ENCODE data around the gene F5. TPM values are rescaled to one million over a fixed set of nuclear protein-coding genes. Genes with fewer than 3 reads are reported as not detected.

F5 gene
- total and polyA plus RNA-seq, 2 of the 13 experiments (the other 11 are each of a cell fraction or from before 2014, with no cell fraction given): 38.3 to 64.0 TPM

- TF ChIP-seq THAP7 (CRISPR knock-in tag; IDR thresholded peaks at IDR 0.05) (no peak), BCL3 (CRISPR knock-in tag; IDR thresholded peaks at IDR 0.05) (no peak), ZNF619 (CRISPR knock-in tag; IDR thresholded peaks at IDR 0.05) (no peak), PAWR (CRISPR knock-in tag; IDR thresholded peaks at IDR 0.05; ENCODE audit: borderline replicate concordance) (no peak), USF2 (IDR thresholded peaks at IDR 0.05; ENCODE audit: low read depth, low read length) (no peak), USF2 (CRISPR knock-in tag; IDR thresholded peaks at IDR 0.05; ENCODE audit: borderline replicate concordance) (no peak), MAFK (conservative IDR thresholded peaks at IDR 0.05 in 1 of 2, IDR thresholded peaks at IDR 0.05 in 1 of 2; ENCODE audit: low read length in 2 of 2) (no peak), ZFP1 (CRISPR knock-in tag; IDR thresholded peaks at IDR 0.05) (no peak), NPAS2 (CRISPR knock-in tag; IDR thresholded peaks at IDR 0.05; ENCODE audit: borderline replicate concordance) (no peak), NR2F1 (CRISPR knock-in tag; IDR thresholded peaks at IDR 0.05) (peak; percentile 65 to 93; a peak in 3 of 4 replicates), NRL (CRISPR knock-in tag; IDR thresholded peaks at IDR 0.05; ENCODE audit: borderline replicate concordance) (no peak), ZNF784 (CRISPR knock-in tag; IDR thresholded peaks at IDR 0.05; ENCODE audit: borderline replicate concordance) (no peak), RAD21 (CRISPR knock-in tag; IDR thresholded peaks at IDR 0.05) (peak; percentile 36; the same call in 1 of the 2 replicates), ZNF672 (CRISPR knock-in tag; IDR thresholded peaks at IDR 0.05) (no peak), TFAP4 (IDR thresholded peaks at IDR 0.05; ENCODE audit: borderline replicate concordance, low read depth) (no peak), HNRNPLL (IDR thresholded peaks at IDR 0.05; ENCODE audit: low read depth, low read length, poor library complexity, severe bottlenecking) (no peak), ZNF652 (CRISPR knock-in tag; IDR thresholded peaks at IDR 0.05; ENCODE audit: borderline replicate concordance, low read depth) (no peak), NFIC (IDR thresholded peaks at IDR 0.05; ENCODE audit: low read length) (no peak), HDAC1 (CRISPR knock-in tag; IDR thresholded peaks at IDR 0.05) (no peak), ZNF12 (CRISPR knock-in tag; IDR thresholded peaks at IDR 0.05) (no peak), ZSCAN29 (CRISPR knock-in tag; conservative IDR thresholded peaks at IDR 0.05) (no peak)
Measured at GRCh38 chr1:169546087-169546995, 39.9 kb downstream of the F5 start (continued).

All from HepG2 (cell line).